Measurements from ENCODE around the gene MED8. TPM values are rescaled to one million over a fixed set of nuclear protein-coding genes. Genes with fewer than 3 reads are reported as not detected.

The MED8 gene
- total RNA-seq, 1 experiment from 2014 or later: 42.5 TPM

GRCh38 chr1:43344267-43344850, 45.2 kb downstream of the MED8 start:
- no peaks in the 10 kb centered on the region for H3K27me3 ChIP-seq (ENCODE audit: low read length)
- H2AFZ ChIP-seq (ENCODE audit: low read length): no peak overlapping the region
- H4K20me1 ChIP-seq (ENCODE audit: insufficient read depth, low read depth, low read length): no peaks in the 10 kb centered on the region
- no peaks in the 10 kb centered on the region for H3K36me3 ChIP-seq (ENCODE audit: insufficient read depth, low read length)
- H3K27ac ChIP-seq (ENCODE audit: low read length): no peak overlapping the region
- no peaks in the 10 kb centered on the region for H3K79me2 ChIP-seq (ENCODE audit: low read length)
- H3K9me2 ChIP-seq (replicated peaks; ENCODE audit: insufficient read depth, low read length): no peaks in the 10 kb centered on the region
- H3K4me3 ChIP-seq (ENCODE audit: low read length): no peak overlapping the region
- no peak overlapping the region for H3K9ac ChIP-seq (ENCODE audit: low read length)
- DNase-seq: no peak
- H3K9me3 ChIP-seq (ENCODE audit: low read length): no peaks in the 10 kb centered on the region
- peaks cover 12% of the 10 kb centered on the region for H3K4me1 ChIP-seq (ENCODE audit: low read length)
- H3K4me2 ChIP-seq (ENCODE audit: low read depth, low read length, poor library complexity, severe bottlenecking): no peak overlapping the region

DNA sequence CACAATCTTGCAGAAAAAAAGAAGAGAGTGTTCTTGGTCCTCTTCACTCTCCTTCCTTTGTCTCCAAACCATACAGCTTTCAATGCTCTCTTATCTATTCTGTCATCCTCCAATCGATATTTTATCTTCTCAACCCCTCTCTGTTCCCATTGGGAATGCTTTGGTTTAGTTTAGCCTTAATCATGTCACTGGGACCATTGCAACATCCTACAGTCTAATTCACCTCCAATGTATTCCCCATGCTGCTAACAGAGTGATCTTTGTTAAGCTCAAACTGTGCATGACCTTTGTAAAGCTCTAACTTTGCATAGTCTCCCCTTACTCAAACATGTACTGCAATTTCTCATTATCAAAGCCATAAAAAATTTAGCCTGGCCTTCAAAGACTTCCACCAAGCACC, 49.0 kb downstream of the MED8 start:
- no peaks in the 10 kb centered on the region for H3K27me3 ChIP-seq (ENCODE audit: low read length)

GRCh38 chr1:43339584-43340232, 49.9 kb downstream of the MED8 start:
- H3K4me2 ChIP-seq (ENCODE audit: low read depth, low read length, poor library complexity, severe bottlenecking): no peak overlapping the region

More for the DNA sequence above, 49.0 kb downstream of the MED8 start:
- H3K27ac ChIP-seq (ENCODE audit: low read length): no peak overlapping the region
- H4K20me1 ChIP-seq (ENCODE audit: insufficient read depth, low read depth, low read length): no peaks in the 10 kb centered on the region
- no peak for DNase-seq
- no peaks in the 10 kb centered on the region for H3K9me2 ChIP-seq (replicated peaks; ENCODE audit: insufficient read depth, low read length)
- peaks cover 12% of the 10 kb centered on the region for H3K4me1 ChIP-seq (ENCODE audit: low read length)
- H3K9ac ChIP-seq (ENCODE audit: low read length): no peak overlapping the region
- no peak overlapping the region for H3K4me3 ChIP-seq (ENCODE audit: low read length)
- no peaks in the 10 kb centered on the region for H3K9me3 ChIP-seq (ENCODE audit: low read length)
- no peaks in the 10 kb centered on the region for H3K79me2 ChIP-seq (ENCODE audit: low read length)
- H3K4me2 ChIP-seq (ENCODE audit: low read depth, low read length, poor library complexity, severe bottlenecking): no peak overlapping the region
- H2AFZ ChIP-seq (ENCODE audit: low read length): no peak overlapping the region
- H3K36me3 ChIP-seq (ENCODE audit: insufficient read depth, low read length): no peaks in the 10 kb centered on the region

DNA sequence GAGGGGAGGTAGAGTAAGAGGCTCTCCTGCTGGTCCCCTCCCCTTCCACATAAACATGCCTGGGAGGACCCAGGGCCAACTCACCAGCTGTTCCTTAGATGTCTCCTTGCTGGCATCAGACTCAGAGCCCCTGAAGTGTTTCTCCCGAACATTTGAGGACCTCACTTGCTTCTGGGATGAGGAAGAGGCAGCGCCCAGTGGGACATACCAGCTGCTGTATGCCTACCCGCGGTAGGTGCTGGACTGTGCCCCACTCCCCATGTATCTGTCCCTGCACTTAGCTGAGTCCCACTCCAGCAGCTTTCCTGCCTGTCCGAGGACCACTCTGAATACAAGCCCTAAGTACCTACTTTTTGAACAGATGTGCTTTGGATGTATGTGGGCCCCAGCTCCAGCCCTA, 51.6 kb downstream of the MED8 start:
- Histone ChIP-seq H3K9me3 (ENCODE audit: low read length) (no peaks in the 10 kb centered on the region), H3K9me2 (replicated peaks; ENCODE audit: insufficient read depth, low read length) (no peaks in the 10 kb centered on the region), H3K4me3 (ENCODE audit: low read length) (no peak overlapping the region), H4K20me1 (ENCODE audit: insufficient read depth, low read depth, low read length) (no peaks in the 10 kb centered on the region), H2AFZ (ENCODE audit: low read length) (no peak overlapping the region), H3K4me2 (ENCODE audit: low read depth, low read length, poor library complexity, severe bottlenecking) (no peak overlapping the region), H3K27me3 (ENCODE audit: low read length) (no peaks in the 10 kb centered on the region), H3K36me3 (ENCODE audit: insufficient read depth, low read length) (no peaks in the 10 kb centered on the region), H3K9ac (ENCODE audit: low read length) (no peak overlapping the region), H3K27ac (ENCODE audit: low read length) (no peak overlapping the region), H3K79me2 (ENCODE audit: low read length) (no peaks in the 10 kb centered on the region), H3K4me1 (ENCODE audit: low read length) (peaks cover 12% of the 10 kb centered on the region)
- no peak for DNase-seq

More at GRCh38 chr1:43339584-43340232, 49.9 kb downstream of the MED8 start:
- Histone ChIP-seq H3K79me2 (ENCODE audit: low read length) (no peaks in the 10 kb centered on the region), H3K9ac (ENCODE audit: low read length) (no peak overlapping the region), H4K20me1 (ENCODE audit: insufficient read depth, low read depth, low read length) (no peaks in the 10 kb centered on the region), H3K4me1 (ENCODE audit: low read length) (peaks cover 12% of the 10 kb centered on the region), H3K36me3 (ENCODE audit: insufficient read depth, low read length) (no peaks in the 10 kb centered on the region), H3K27me3 (ENCODE audit: low read length) (no peaks in the 10 kb centered on the region), H3K27ac (ENCODE audit: low read length) (no peak overlapping the region), H2AFZ (ENCODE audit: low read length) (no peak overlapping the region), H3K4me3 (ENCODE audit: low read length) (no peak overlapping the region), H3K9me3 (ENCODE audit: low read length) (no peaks in the 10 kb centered on the region), H3K9me2 (replicated peaks; ENCODE audit: insufficient read depth, low read length) (no peaks in the 10 kb centered on the region)
- no peak for DNase-seq

DNA sequence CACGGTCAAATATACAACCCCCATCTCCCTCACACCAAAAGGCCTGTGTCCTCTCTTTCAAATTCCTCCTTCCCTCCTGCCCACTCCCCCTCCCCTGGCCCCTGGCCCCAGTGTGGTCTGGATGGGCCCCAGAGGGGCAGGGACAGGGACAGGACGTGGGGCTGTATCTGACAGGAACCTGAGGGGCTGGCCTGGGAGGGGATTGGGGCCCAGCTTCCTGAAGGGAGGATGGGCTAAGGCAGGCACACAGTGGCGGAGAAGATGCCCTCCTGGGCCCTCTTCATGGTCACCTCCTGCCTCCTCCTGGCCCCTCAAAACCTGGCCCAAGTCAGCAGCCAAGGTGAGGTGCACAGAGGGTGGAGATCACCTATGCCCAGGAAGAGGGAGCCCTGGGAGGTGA, 52.0 kb downstream of the MED8 start, which contains the start of gene MPL:
MPL (plus strand) TSS at position 231 of the 400 bp plus-strand sequence; CDS start at position 262, 31 bp downstream.
- no peak for DNase-seq
- Histone ChIP-seq H3K9me3 (ENCODE audit: low read length) (no peaks in the 10 kb centered on the region), H3K27ac (ENCODE audit: low read length) (no peak within 1 kb of the TSS), H3K27me3 (ENCODE audit: low read length) (no peaks in the 10 kb centered on the region), H3K9ac (ENCODE audit: low read length) (no peak within 1 kb of the TSS), H3K4me3 (ENCODE audit: low read length) (no peak within 1 kb of the TSS), H3K4me1 (ENCODE audit: low read length) (peaks cover 12% of the 10 kb centered on the region), H2AFZ (ENCODE audit: low read length) (no peak within 1 kb of the TSS), H3K9me2 (replicated peaks; ENCODE audit: insufficient read depth, low read length) (no peaks in the 10 kb centered on the region), H3K36me3 (ENCODE audit: insufficient read depth, low read length) (no peaks in the 10 kb centered on the region), H3K79me2 (ENCODE audit: low read length) (no peaks in the 10 kb centered on the region), H3K4me2 (ENCODE audit: low read depth, low read length, poor library complexity, severe bottlenecking) (no peak within 1 kb of the TSS), H4K20me1 (ENCODE audit: insufficient read depth, low read depth, low read length) (no peaks in the 10 kb centered on the region)

DNA sequence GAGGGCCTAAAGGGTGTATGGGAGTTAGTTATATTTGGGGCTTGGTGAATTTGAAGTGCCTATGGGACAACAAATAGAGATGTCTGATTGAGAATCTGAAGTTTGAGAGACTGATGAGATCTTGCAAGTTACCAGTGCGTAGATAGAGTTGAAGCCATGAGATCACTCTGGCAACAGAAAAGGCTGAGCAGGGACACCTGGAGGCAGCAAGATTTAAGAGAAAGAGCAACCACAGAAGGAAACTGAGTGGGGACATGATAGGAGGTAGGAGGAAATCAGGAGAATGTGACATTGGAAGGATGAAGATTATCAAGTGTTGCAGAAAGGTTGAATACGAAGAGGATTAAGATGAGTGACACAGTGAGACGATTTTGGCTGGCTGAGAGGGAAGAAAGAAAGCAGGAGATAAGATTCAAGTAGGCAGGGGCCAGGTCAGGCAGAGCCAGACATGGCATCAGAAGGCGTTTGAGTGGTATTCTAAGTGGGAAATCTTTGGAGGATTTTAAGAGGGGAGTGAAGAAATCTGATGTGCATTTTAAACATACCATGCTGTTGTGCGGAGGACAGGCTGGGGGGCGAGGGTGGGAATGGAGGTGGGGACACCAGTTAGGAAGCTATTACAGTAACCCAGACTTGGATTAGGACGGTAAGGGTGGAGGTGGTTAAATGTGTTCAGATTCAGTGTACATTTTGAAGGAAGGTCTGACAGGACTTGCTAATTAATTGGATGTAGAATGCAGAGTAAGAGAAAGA, 55.0 kb downstream of the MED8 start:
- no peak for DNase-seq
- H2AFZ ChIP-seq (ENCODE audit: low read length): no peak overlapping the region

More for the DNA sequence above, 55.0 kb downstream of the MED8 start:
- Histone ChIP-seq H3K79me2 (ENCODE audit: low read length) (no peaks in the 10 kb centered on the region), H3K9ac (ENCODE audit: low read length) (no peak overlapping the region), H4K20me1 (ENCODE audit: insufficient read depth, low read depth, low read length) (no peaks in the 10 kb centered on the region), H3K27ac (ENCODE audit: low read length) (no peak overlapping the region), H3K9me2 (replicated peaks; ENCODE audit: insufficient read depth, low read length) (no peaks in the 10 kb centered on the region), H3K4me1 (ENCODE audit: low read length) (no peaks in the 10 kb centered on the region), H3K4me2 (ENCODE audit: low read depth, low read length, poor library complexity, severe bottlenecking) (no peak overlapping the region), H3K4me3 (ENCODE audit: low read length) (no peak overlapping the region), H3K36me3 (ENCODE audit: insufficient read depth, low read length) (no peaks in the 10 kb centered on the region), H3K27me3 (ENCODE audit: low read length) (no peaks in the 10 kb centered on the region), H3K9me3 (ENCODE audit: low read length) (no peaks in the 10 kb centered on the region)

Other genes with a start within 250 kb of the MED8 start
- gene EBNA1BP2, start 217.5 kb downstream of the MED8 start, total RNA-seq (2014; rRNA removed; shearing (Covaris generic); ENCODE audit: low replicate concordance): 59.5 and 87.6 TPM in 2 replicates
- gene CFAP57, start 217.5 kb downstream of the MED8 start, total RNA-seq (2014; rRNA removed; shearing (Covaris generic); ENCODE audit: low replicate concordance): not detected in 2 replicates
- not detected in 2 replicates for gene TMEM125, start 119.8 kb downstream of the MED8 start, total RNA-seq (2014; rRNA removed; shearing (Covaris generic); ENCODE audit: low replicate concordance)
- gene C1orf210, start 104.2 kb downstream of the MED8 start, total RNA-seq (2014; rRNA removed; shearing (Covaris generic); ENCODE audit: low replicate concordance): not detected in 2 replicates
- not detected in 2 replicates for gene TIE1, start 88.8 kb downstream of the MED8 start, total RNA-seq (2014; rRNA removed; shearing (Covaris generic); ENCODE audit: low replicate concordance)
- gene MPL, start 52.0 kb downstream of the MED8 start, total RNA-seq (2014; rRNA removed; shearing (Covaris generic); ENCODE audit: low replicate concordance): not detected in 2 replicates
- gene CDC20, start 30.8 kb downstream of the MED8 start, total RNA-seq (2014; rRNA removed; shearing (Covaris generic); ENCODE audit: low replicate concordance): 96.9 and 141 TPM in 2 replicates
- gene ELOVL1, start 21.8 kb downstream of the MED8 start, total RNA-seq (2014; rRNA removed; shearing (Covaris generic); ENCODE audit: low replicate concordance): 37.4 and 48.5 TPM in 2 replicates
- gene SZT2, start 99 bp upstream of the MED8 start, total RNA-seq (2014; rRNA removed; shearing (Covaris generic); ENCODE audit: low replicate concordance): 24.9 and 31.3 TPM in 2 replicates
- not detected in 2 replicates for gene HYI, start 64.1 kb upstream of the MED8 start, total RNA-seq (2014; rRNA removed; shearing (Covaris generic); ENCODE audit: low replicate concordance)
- gene PTPRF, start 141.1 kb upstream of the MED8 start, total RNA-seq (2014; rRNA removed; shearing (Covaris generic); ENCODE audit: low replicate concordance): not detected in 2 replicates